HepG2 (cell line): Measurements from ENCODE around the gene HCRT. TPM values are rescaled to one million over a fixed set of nuclear protein-coding genes. Genes with fewer than 3 reads are reported as not detected.
A peak's percentile ranks its signal among the peaks of the same experiment; 100 is the strongest.

Experiments used
- ATF4 ChIP-seq, 2 experiments: fragments of 450-650 bp in 1 of 2; sonication (generic) in 1 of 2; formaldehyde crosslinking; IDR thresholded peaks; 2 replicates each; pipeline versions ENCODE4 v1.5.0 to v1.8.0; 2020 to 2022; ENCODE audit warnings: mild to moderate bottlenecking in 1 of 2, missing genetic modification reagents in 1 of 2
- CC2D1A ChIP-seq: sonication (generic); formaldehyde crosslinking; IDR thresholded peaks from 2 replicates; pipeline ENCODE4 v1.8.1; 2023; ENCODE audit warnings: mild to moderate bottlenecking, missing genetic modification reagents
- CEBPB ChIP-seq: IDR thresholded peaks from 2 replicates; pipeline ENCODE4 v1.6.1; 2011; ENCODE audit warnings: low read depth, low read length, improper control_type of control experiment, borderline replicate concordance
- EP300 ChIP-seq, 3 experiments: sonication (generic) in 1 of 3; formaldehyde crosslinking in 1 of 3; IDR thresholded peaks; 2 replicates each; pipeline versions ENCODE4 v1.5.1 to v1.6.1; 2011 to 2020; ENCODE audit warnings: low read depth in 2 of 3, low read length in 2 of 3, borderline replicate concordance in 1 of 3, improper control_type of control experiment in 1 of 3, mild to moderate bottlenecking in 1 of 3, missing genetic modification reagents in 1 of 3, moderate library complexity in 1 of 3
- ESRRA ChIP-seq: sonication (generic); formaldehyde crosslinking; IDR thresholded peaks from 2 replicates; pipeline ENCODE4 v1.5.1; 2020; ENCODE audit warnings: mild to moderate bottlenecking, low read depth, missing genetic modification reagents
- GATAD2A ChIP-seq: IDR thresholded peaks from 2 replicates; pipeline ENCODE4 v1.6.1; 2016
- HNF4A ChIP-seq: sonication (generic); formaldehyde crosslinking; IDR thresholded peaks from 2 replicates; pipeline ENCODE4 v1.4.0; 2020; ENCODE audit warnings: missing genetic modification reagents
- HNF4G ChIP-seq, 2 experiments: sonication (generic) in 1 of 2; formaldehyde crosslinking in 1 of 2; IDR thresholded peaks; 2 replicates each; pipeline versions ENCODE4 v1.4.0 to v1.6.1; 2011 to 2020; ENCODE audit warnings: borderline replicate concordance in 2 of 2, low read depth in 2 of 2, mild to moderate bottlenecking in 2 of 2, low read length in 1 of 2, missing genetic modification reagents in 1 of 2, moderate library complexity in 1 of 2
- HOXA7 ChIP-seq: sonication (generic); formaldehyde crosslinking; IDR thresholded peaks from 2 replicates; pipeline ENCODE4 v1.8.1; 2022; ENCODE audit warnings: mild to moderate bottlenecking, missing genetic modification reagents, moderate library complexity
- NAIF1 ChIP-seq: sonication (generic); formaldehyde crosslinking; IDR thresholded peaks from 2 replicates; pipeline ENCODE4 v1.5.0; 2020; ENCODE audit warnings: mild to moderate bottlenecking, missing genetic modification reagents, borderline replicate concordance
- PRPF4 ChIP-seq: fragments of 200-400 bp; formaldehyde crosslinking; IDR thresholded peaks from 2 replicates; pipeline ENCODE4 v1.6.1; 2016; ENCODE audit warnings: low read length, low read depth; ENCODE audit not compliant: poor library complexity, severe bottlenecking
- RNF2 ChIP-seq: fragments of 450-650 bp; conservative IDR thresholded peaks from 2 replicates; pipeline ENCODE4 v1.6.1; 2016; ENCODE audit warnings: low read depth
- SP1 ChIP-seq, 2 experiments: fragments of 450-650 bp in 1 of 2; sonication (generic) in 1 of 2; formaldehyde crosslinking in 1 of 2; IDR thresholded peaks; 2 replicates each; pipeline versions ENCODE4 v1.4.0 to v1.6.1; 2016 to 2020; ENCODE audit warnings: missing genetic modification reagents in 1 of 2
- TCF12 ChIP-seq, 2 experiments: fragments of 450-650 bp in 1 of 2; sonication (generic) in 1 of 2; formaldehyde crosslinking in 1 of 2; IDR thresholded peaks; 2 replicates each; pipeline versions ENCODE4 v1.6.1 to v1.8.0; 2017 to 2022; ENCODE audit warnings: antibody characterized with exemption in 1 of 2, mild to moderate bottlenecking in 1 of 2, missing genetic modification reagents in 1 of 2, moderate library complexity in 1 of 2
- ZFP62 ChIP-seq: sonication (generic); formaldehyde crosslinking; IDR thresholded peaks from 2 replicates; pipeline ENCODE4 v1.4.0; 2020; ENCODE audit warnings: missing genetic modification reagents
- ZKSCAN1 ChIP-seq: fragments of 150-350 bp; IDR thresholded peaks from 2 replicates; pipeline ENCODE4 v1.6.1; 2014; ENCODE audit warnings: low read length
- ZNF20 ChIP-seq: sonication (generic); formaldehyde crosslinking; IDR thresholded peaks from 2 replicates; pipeline ENCODE4 v1.4.0; 2020; ENCODE audit warnings: mild to moderate bottlenecking, moderate library complexity, missing genetic modification reagents
- ZNF251 ChIP-seq: sonication (generic); formaldehyde crosslinking; IDR thresholded peaks from 2 replicates; pipeline ENCODE4 v1.9.0; 2021; ENCODE audit warnings: mild to moderate bottlenecking, missing genetic modification reagents
- ZNF326 ChIP-seq: sonication (generic); formaldehyde crosslinking; IDR thresholded peaks from 2 replicates; pipeline ENCODE4 v1.4.0; 2020; ENCODE audit warnings: missing genetic modification reagents, borderline replicate concordance
- ZNF572 ChIP-seq: sonication (generic); formaldehyde crosslinking; IDR thresholded peaks from 2 replicates; pipeline ENCODE4 v1.5.1; 2020; ENCODE audit warnings: mild to moderate bottlenecking, missing genetic modification reagents
- ZSCAN30 ChIP-seq: sonication (generic); formaldehyde crosslinking; IDR thresholded peaks from 2 replicates; pipeline ENCODE4 v1.5.0; 2020; ENCODE audit warnings: mild to moderate bottlenecking, missing genetic modification reagents
- polyA plus RNA-seq, 8 experiments: library from polyadenylated mRNA; depleted of rRNA in 3 of 8; stranded (reverse) in 7 of 8; unstranded in 1 of 8; fragments of >200 nt; fragmentation: Illumina TruSeq in 4 of 8; extraction: Trizol in 4 of 8; gene quantifications; 2 replicates each; pipeline versions ENCODE4 v1.2.1 to v1.2.3, GENCODE V29; 2011 to 2016; ENCODE audit warnings: low read depth in 4 of 8, missing spikeins in 1 of 8, mixed read lengths in 1 of 8; ENCODE audit not compliant: insufficient read depth in 1 of 8
- total RNA-seq, 5 experiments: library from RNA; depleted of rRNA; stranded (reverse); fragments of >200 nt; fragmentation: Illumina TruSeq; extraction: Trizol; gene quantifications; 2 replicates each; pipeline ENCODE4 v1.2.3, GENCODE V29; 2016; ENCODE audit warnings: low read depth in 1 of 5
- TF ChIP-seq, protein P1 (sequence below), 2 experiments: IDR thresholded peaks; 2 replicates each; pipeline ENCODE4 v1.6.1; 2011 to 2012; ENCODE audit warnings: low read length in 2 of 2, borderline replicate concordance in 1 of 2, low read depth in 1 of 2, mild to moderate bottlenecking in 1 of 2, moderate library complexity in 1 of 2

Gene HCRT
- total and polyA plus RNA-seq, 2 of the 13 experiments (the other 11 are each of a cell fraction or from before 2014, with no cell fraction given): not detected

- TF ChIP-seq GATAD2A (CRISPR knock-in tag): peak; percentile 41; the same call in 1 of the 2 replicates
- no peak for TF ChIP-seq ESRRA (CRISPR knock-in tag)
- no peak for TF ChIP-seq RNF2
- TF ChIP-seq SP1 (IDR thresholded peaks at IDR 0.05): no peak
- no peak for TF ChIP-seq SP1 (CRISPR knock-in tag; IDR thresholded peaks at IDR 0.05)
- TF ChIP-seq TCF12 (IDR thresholded peaks at IDR 0.05): no peak
- TF ChIP-seq TCF12 (CRISPR knock-in tag; IDR thresholded peaks at IDR 0.05): no peak
- TF ChIP-seq EP300 (IDR thresholded peaks at IDR 0.05; ENCODE audit: low read depth in 2 of 2, low read length in 2 of 2): no peak
- TF ChIP-seq EP300 (CRISPR knock-in tag; IDR thresholded peaks at IDR 0.05; ENCODE audit: borderline replicate concordance): no peak
- no peak for TF ChIP-seq CEBPB
- no peak for TF ChIP-seq ZNF572
- TF ChIP-seq ZSCAN30 (CRISPR knock-in tag): no peak
- no peak for TF ChIP-seq HOXA7
- TF ChIP-seq ZNF326 (CRISPR knock-in tag): no peak
- TF ChIP-seq HNF4A (CRISPR knock-in tag): peak; percentile 89
- TF ChIP-seq ZNF20 (CRISPR knock-in tag): no peak
- TF ChIP-seq HNF4G (IDR thresholded peaks at IDR 0.05; ENCODE audit: borderline replicate concordance, low read depth, low read length): peak; percentile 91
- TF ChIP-seq HNF4G (CRISPR knock-in tag; IDR thresholded peaks at IDR 0.05; ENCODE audit: borderline replicate concordance, low read depth): peak; percentile 65; the same call in 1 of the 2 replicates
- no peak for TF ChIP-seq ZKSCAN1
- TF ChIP-seq PRPF4: no peak
- TF ChIP-seq, protein P1, sequence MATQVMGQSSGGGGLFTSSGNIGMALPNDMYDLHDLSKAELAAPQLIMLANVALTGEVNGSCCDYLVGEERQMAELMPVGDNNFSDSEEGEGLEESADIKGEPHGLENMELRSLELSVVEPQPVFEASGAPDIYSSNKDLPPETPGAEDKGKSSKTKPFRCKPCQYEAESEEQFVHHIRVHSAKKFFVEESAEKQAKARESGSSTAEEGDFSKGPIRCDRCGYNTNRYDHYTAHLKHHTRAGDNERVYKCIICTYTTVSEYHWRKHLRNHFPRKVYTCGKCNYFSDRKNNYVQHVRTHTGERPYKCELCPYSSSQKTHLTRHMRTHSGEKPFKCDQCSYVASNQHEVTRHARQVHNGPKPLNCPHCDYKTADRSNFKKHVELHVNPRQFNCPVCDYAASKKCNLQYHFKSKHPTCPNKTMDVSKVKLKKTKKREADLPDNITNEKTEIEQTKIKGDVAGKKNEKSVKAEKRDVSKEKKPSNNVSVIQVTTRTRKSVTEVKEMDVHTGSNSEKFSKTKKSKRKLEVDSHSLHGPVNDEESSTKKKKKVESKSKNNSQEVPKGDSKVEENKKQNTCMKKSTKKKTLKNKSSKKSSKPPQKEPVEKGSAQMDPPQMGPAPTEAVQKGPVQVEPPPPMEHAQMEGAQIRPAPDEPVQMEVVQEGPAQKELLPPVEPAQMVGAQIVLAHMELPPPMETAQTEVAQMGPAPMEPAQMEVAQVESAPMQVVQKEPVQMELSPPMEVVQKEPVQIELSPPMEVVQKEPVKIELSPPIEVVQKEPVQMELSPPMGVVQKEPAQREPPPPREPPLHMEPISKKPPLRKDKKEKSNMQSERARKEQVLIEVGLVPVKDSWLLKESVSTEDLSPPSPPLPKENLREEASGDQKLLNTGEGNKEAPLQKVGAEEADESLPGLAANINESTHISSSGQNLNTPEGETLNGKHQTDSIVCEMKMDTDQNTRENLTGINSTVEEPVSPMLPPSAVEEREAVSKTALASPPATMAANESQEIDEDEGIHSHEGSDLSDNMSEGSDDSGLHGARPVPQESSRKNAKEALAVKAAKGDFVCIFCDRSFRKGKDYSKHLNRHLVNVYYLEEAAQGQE (IDR thresholded peaks at IDR 0.05; ENCODE audit: borderline replicate concordance in 1 of 2, low read depth in 1 of 2, low read length in 2 of 2): no peak; a peak in 1 of 4 replicates
- no peak for TF ChIP-seq CC2D1A (CRISPR knock-in tag)
- TF ChIP-seq NAIF1: no peak
- TF ChIP-seq ZFP62 (CRISPR knock-in tag): no peak
- TF ChIP-seq ZNF251 (CRISPR knock-in tag): no peak
- no peak for TF ChIP-seq ATF4 (CRISPR knock-in tag; IDR thresholded peaks at IDR 0.05)
These were observed 22.1 kb downstream of the HCRT start (continued) for GRCh38 chr17:42163113-42163512.
